GM19193 (cell line): ENCODE data around the gene USP7.

Experiments used
- POLR2A ChIP-seq: IDR thresholded peaks from 4 replicates; pipeline ENCODE4 v1.6.1; 2011; ENCODE audit not compliant: insufficient read depth, insufficient read length; ENCODE audit errors: extremely low read depth

The USP7 gene

DNA sequence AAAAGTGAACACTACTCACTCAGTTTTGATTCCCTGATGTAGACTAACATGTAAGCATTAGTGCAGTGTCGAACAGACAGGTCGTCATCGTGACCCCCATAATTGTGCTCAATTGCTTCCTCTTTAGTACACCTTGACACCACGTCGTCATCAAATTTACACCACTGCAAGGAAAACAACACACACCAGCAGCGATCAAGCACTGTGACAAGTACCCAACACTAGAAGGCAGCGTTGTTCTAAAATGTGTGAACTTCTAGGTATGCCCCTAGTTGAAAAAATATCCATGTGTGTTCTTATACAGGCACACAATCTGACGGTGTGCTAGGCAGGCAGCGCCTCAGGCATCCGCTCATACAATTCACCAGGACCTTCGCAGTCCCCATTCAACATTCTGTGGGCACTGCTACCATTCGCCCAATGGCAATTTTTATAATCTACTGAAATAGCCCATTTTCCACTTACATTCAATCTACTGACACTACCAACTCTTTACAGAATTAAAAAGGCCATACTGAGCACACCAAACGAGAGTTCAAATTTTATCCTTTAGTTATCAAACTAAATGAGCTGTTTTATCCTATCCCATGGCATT, 58.4 kb downstream of the USP7 start:
- TF ChIP-seq POLR2A, result no peak

DNA sequence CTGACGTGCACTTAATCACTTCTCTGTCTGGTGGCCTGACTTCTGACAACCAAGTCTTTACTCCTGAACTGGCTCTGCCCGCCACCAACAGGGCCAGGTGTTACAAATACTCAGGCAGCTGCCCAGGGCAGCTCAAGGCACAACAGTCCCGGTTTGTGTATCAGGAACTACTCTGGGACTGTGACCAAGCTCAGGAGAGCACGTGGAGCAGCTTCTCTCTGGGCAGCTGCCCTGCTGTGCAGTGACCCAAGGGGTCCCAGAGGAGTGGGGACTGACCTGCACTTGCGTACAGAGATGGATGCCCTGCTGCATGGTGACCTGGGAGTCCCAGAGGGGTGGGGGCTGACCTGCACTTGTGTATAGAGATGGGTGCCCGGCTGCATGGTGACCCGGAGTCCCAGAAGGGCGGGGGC, 59.7 kb downstream of the USP7 start:
- TF ChIP-seq POLR2A, result no peak

DNA sequence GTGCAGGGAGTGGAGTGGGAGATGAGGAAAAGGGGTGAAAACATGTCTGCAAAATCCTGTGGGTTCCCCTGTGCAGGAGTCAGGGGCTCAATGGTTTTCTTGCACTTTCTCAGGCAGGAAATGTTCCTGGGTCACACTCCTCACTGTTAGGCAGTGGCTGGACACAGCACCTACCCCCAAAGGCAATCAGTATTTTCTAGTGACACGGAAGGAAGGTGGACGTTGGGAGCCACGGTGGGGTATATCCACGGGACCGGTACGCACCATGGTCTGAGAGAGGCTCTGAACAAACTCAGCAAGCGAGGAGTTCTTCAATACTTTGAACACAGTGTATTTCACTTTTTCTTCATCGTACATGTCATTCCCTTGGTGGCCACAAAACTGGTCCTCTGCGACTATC, 60.7 kb downstream of the USP7 start:
- TF ChIP-seq POLR2A, result no peak

DNA sequence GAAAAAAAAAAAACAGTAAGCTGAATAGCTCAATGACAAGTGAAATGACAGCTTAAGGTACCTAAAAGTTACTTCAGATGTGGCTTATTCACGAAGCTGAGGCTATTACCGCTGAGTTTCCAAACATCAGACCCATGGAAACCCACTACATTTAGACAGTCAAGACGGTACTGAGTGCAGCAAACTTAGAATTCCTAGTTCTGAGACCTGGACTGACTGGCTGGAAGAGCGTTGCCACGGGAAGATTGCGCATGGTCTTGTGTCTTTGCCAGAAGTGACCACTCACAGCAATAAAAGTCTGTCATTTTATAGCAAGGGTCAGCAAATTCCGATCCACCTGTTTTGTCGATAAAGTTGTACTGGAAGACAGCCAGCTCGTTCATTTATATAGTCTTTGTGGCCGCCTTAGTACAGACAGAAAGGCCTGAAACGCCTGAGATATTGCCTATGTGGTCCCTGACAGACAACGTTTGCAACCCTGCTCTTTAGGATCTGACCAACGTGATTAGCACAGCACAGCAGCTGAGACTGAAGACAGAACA, 62.3 kb downstream of the USP7 start:
- no peak for TF ChIP-seq POLR2A

DNA sequence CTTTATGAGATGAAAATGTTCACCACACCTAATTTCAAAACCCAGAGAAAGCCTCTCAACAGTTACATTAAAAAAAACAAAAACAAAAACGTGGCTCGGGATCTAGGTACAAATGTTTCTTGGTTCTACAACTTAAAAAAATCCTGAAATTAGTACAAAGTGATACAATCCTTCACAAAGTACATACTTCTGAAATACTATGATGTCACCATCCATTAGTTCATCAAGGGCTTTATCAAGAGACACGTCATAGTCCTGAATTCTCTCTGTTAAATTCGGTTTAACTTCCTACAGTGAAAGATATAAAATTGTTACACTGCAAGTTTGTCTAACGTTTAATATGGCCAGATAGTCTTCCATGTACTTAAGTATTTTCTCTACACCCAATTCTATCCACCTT, 63.4 kb downstream of the USP7 start:
- TF ChIP-seq POLR2A, result no peak

DNA sequence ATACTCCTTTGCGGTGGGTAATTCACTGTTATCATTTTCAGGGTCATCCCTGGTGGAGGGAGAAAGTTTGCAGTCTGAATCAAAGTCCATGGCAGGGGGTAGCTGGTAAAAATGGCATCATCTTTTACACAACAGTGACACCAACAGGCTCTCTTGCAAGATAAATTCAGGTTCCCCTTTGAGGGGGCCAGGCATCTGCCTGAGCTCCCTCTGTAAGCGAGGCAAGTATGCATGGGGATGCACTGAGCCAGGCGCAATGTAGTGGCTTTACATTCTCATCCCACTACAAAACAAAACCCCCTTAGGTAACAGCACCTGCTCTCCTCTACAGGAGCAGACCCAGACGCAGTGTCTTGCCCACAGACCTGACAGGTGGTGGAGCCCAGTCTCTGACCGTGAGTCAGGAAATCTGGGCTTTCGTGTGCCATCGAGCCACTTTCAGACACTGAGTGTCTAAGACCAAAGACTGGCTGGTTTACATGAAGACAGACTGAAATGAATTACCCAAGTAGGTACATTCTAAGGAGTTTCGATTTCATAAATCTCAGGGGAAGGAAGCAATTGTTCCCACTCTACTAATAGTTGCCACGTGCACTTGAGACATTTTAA, 63.9 kb downstream of the USP7 start:
- no peak for TF ChIP-seq POLR2A

DNA sequence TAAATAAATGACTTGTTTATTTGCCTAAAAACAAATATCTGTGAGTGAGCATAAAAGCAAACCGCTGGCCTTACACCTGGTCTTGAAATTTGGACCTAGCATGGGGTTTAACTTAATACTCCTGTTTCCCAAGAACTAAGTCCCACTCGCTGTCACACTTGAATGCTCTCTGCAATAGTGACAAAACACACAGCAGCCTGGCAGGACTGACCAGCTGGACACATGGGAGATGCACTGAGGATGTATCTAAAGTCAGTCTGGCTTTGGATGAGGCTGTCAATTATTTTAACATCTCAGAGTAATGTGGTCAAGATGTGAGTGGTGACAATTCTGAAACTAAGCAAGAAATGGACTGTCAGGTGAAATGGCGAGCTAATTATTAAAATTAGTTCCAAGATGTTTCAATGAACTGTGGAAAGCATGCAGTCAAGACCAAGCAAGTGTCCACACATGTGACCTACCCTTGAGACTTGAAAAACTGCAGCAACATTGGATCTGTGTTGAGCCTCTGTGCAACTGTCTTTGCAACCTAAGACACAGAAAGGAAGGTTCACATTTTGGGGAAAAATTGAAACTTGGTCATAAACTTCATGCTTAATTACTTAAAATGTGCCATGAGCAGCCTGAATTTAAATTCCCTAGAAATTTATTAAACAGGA, 64.9 kb downstream of the USP7 start:
- no peak for TF ChIP-seq POLR2A

DNA sequence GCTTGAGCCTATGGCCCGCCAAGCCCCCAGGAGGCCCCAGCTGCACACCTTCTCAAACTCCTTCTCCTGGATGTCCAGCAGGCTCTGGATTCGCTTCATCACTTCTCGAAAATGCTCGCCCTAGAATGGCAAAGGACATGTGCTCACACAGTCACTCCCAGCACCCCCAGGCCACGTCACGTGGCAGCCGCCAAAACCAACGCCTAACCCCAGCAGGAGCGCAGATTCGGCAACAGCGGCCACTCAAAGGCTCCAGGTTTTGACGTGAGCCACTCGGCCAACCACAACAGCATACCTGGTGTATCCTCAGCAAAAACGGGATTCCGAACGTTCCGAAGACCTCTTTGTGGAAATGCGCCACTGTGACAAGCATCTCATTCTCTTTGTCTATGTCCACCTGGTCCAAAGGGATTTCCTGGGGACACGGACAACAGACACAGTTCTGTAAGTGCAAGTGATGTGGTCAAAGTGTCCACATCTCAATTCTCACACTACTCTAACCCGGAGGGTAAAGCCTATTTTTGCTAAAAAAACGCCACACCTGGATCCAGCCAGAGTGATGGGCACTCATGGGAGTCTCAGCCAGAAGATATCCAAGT, 68.9 kb downstream of the USP7 start:
- TF ChIP-seq POLR2A, result no peak

DNA sequence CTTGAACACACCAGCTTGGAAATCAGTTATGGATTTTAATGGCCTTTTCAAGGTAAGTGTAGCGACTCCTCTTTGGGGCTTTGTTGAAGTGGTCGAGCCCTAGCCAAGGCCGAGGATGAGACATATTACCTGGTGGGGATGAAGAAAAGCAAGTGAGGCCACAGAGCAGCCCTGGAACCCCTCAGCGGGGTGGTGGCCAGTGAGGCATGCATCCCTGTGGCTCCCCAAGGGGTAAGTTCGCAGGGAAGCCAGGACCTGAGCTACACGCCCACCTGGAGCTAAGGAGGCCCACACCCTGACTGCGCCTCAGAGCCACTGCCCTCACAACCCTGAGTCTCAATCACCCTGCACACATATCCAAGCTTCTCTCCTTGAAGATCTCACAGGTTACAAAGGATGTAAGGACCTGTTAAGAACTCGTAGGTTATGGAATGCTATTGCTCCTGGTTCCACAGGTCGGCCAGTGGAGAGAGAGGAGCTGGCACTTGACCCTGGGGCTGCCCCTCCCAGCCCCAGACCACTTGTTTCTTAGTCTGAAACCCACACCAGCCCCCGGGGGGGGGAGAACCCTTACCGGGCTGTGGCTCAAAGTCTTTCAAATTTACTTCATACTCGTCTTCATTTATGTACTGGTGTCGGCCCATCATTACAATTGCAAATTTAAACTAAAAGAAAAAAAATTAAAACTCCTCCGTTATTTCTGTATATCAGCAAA, 69.6 kb downstream of the USP7 start:
- TF ChIP-seq POLR2A, result no peak

DNA sequence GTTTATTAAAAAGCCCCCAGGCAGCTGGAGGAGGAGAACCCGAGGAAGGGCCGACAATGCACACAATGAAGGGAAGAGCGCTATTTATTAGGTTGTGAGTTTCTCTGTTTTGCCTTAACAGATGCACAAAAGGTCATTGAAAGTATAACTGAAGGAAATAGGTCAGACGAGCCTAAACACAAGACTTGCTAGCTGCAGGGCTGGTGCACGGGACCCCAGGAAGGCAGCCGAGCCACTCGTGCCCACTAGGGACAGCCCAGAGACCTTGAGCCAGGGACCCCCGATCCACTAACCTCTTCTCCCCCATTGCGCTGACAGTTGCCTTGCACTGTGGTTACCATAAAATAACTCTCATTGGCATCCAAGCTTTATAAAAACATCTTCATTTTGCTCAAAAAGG, 70.3 kb downstream of the USP7 start:
- TF ChIP-seq POLR2A, result no peak

DNA sequence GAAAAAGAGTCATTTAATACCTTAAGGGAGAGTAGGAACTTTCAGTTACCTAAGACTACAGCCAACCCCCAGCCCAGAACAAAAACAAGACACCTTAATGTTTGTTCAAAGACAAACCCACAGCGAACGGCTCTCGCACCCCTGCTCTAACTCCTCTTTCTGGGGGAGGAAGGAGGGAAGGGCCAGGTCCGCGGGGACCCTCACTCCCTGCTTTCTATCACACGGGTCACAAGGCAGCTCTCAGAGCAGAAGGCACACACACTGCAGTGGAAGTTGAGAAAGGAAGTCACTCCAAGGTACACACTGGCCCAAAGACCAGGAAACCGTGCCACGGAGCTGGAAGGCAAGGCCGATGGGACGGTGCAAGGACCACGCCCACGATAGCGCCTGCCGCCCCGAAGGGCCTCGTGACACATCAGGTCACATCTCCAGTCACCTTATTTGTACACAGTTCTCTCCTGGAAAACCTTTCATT, 71.6 kb downstream of the USP7 start:
- peak; percentile 21 for TF ChIP-seq POLR2A

DNA sequence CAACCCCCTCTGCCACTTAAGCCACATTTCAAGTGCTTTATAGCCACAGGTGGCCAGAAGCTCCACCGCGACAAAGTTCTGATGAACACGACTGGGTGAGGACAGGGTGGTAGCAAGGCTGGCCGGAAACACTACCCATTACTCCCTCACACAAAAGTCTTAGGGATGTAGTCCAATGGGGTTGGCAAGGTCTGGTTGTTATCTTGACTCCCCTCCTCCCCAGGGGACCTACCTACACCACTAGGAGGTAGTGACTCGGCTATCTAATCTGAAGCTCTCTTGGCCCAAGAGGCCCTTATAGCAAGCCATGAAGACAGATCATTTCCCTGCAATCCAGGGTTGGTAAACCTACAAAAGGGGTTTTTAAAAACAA, 73.2 kb downstream of the USP7 start:
- TF ChIP-seq POLR2A, result no peak

DNA sequence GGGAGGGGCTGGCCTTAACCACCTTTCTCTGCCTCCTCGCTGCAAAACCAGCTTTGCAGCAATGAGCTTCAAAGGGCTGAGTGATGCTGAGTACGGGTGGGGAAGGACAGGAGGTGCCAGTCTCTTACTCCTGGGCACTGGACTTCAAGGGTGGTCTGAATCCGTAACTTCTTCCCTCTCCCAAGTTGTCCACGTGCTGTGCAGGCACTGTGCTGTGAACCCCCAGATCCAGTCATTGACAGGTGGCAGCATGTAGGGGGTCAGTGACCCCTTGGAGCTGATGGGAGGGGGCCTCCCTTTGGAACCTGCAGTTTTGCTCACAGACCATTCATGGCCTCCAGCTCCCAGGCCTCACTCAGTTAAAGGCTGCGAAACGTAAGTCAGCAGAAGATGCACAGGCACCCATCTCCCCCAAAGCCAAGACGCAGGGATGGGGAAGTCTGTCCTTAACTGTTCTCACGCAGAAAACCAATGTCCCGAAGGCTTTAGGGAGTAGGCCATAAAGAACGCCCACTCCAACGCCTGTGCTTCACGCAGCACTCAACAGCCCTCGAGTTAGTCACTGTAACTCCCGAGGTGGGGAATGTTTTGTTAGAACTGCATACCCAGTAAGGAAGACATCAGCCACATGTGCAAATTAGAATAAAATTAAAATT, 73.7 kb downstream of the USP7 start:
- no peak for TF ChIP-seq POLR2A
